ENCODE data around the gene OPRPN.

OPRPN gene, protein sequence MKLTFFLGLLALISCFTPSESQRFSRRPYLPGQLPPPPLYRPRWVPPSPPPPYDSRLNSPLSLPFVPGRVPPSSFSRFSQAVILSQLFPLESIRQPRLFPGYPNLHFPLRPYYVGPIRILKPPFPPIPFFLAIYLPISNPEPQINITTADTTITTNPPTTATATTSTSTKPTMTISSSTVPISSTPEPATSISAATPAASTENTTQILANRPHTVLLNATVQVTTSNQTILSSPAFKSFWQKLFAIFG

DNA sequence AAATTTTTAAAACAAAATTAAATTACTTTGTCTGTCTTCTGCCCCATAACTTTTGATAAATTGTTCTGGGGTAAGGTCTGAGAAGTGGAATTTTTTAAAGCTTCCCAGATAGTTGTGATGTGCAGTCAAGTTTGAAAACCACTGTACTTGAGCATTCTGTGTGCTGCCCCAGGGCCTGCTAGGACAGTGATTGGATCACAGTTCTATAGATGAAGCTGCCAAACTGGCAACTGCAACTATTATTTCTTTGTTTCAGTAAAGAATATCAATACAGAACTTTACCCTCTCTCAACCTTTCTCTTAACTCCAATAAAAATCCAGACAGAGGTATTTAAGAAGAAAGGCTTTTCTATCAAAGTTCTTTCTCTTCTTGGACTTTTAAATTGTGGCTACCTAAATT is at the start of gene OPRPN:
Gene OPRPN, plus strand, starts transcription at position 361 of the 400 bp plus-strand sequence. CDS start 1,346 bp downstream, outside the sequence.
- TF ChIP-seq, protein P1, sequence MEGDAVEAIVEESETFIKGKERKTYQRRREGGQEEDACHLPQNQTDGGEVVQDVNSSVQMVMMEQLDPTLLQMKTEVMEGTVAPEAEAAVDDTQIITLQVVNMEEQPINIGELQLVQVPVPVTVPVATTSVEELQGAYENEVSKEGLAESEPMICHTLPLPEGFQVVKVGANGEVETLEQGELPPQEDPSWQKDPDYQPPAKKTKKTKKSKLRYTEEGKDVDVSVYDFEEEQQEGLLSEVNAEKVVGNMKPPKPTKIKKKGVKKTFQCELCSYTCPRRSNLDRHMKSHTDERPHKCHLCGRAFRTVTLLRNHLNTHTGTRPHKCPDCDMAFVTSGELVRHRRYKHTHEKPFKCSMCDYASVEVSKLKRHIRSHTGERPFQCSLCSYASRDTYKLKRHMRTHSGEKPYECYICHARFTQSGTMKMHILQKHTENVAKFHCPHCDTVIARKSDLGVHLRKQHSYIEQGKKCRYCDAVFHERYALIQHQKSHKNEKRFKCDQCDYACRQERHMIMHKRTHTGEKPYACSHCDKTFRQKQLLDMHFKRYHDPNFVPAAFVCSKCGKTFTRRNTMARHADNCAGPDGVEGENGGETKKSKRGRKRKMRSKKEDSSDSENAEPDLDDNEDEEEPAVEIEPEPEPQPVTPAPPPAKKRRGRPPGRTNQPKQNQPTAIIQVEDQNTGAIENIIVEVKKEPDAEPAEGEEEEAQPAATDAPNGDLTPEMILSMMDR (conservative IDR thresholded peaks at IDR 0.05) = no peak

DNA sequence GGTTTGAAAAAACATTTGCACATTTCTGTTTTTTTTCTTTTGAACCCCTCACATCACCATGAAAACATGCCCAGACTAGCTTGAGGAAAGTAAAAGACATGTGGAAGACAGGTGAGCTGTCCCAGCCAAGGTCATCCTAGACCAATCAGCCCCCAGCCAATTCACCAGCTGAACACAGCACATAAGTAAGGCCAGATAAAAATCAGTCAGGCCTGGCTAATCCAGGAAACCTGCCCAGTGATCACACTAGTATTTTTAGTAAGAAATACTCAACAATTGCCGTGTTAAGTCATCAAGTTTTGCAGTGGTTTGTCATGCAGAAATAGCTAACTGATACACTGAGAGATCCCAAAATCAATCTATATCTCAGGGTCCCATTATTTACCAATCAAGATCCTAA is 41.6 kb upstream of the OPRPN start:
- TF ChIP-seq, protein P1 (conservative IDR thresholded peaks at IDR 0.05) = no peak
- H3K27ac ChIP-seq = no peak overlapping the region

More for the DNA sequence above, at the start of gene OPRPN:
- H3K27ac ChIP-seq = no peak within 1 kb of the TSS

DNA sequence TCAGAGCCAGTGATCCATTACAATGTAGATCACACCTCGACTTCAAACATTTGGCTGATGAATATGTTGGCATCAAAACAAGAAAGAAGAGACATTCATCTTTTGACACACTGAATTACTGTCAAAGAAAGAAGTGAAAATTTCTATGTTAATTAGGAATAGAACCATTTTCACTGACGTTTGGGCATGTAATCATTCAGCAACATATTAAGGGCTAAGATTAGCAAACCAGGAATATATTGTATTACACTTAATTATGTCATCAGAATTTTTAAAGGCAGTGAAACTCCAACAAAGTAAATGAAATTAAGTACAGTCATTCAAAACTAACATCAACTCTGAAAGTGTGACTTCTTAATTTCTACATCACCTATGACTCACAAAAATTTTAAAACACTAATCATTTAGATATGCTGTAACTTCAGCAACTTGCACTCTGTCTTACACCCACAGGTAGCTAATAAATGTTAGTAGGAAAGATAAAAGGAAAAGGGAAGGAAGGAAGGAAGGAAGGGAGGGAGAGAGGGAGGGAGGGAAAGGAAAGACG is 38.6 kb upstream of the OPRPN start:
- TF ChIP-seq, protein P1 (conservative IDR thresholded peaks at IDR 0.05) = no peak
- H3K27ac ChIP-seq = no peak overlapping the region

DNA sequence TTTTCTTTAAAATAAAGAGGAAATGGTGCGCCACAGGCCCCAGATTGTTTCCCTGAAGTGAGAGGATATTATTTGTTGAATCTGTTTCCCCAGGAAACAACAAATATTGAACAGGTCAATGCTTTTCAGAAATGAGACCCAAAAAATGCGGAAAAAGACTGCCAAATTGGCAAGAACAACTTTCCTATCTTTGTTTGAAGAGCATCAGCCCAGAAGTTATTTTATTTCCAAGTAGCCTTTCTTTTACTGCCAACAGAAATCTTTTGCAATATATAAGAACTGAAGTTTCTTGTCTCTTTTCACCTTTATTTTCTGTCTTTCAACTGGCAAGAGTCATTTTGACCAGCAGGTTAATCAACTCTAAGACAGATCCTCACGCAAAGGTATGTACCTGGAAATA is 37.3 kb upstream of the OPRPN start, which contains the start of gene SMR3A:
Gene SMR3A, plus strand, starts transcription at position 301 of the 400 bp plus-strand sequence. CDS start 1,356 bp downstream, outside the sequence.
- no peak within 1 kb of the TSS for H3K27ac ChIP-seq
- TF ChIP-seq, protein P1 (conservative IDR thresholded peaks at IDR 0.05) = no peak

DNA sequence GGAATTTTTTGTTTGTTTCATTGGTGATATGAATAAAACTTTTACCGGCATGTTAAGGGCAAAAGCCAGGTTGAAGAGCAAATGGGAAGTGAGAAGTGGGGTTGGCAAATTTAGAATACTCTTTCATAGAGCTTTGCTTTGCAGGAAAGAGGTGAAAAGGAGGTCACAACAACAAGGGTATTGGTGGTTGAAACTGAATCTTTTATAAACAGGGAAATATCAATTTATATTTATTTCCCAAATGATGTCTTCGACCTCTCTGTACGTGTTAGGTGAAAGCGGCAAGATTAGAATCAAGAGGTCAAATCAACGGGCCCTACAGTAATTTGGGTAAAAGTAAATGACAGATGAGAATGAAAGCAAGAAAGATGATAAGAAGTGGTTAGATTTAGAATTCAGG is 33.7 kb upstream of the OPRPN start:
- H3K27ac ChIP-seq = no peak overlapping the region
- TF ChIP-seq, protein P1 (conservative IDR thresholded peaks at IDR 0.05) = no peak

DNA sequence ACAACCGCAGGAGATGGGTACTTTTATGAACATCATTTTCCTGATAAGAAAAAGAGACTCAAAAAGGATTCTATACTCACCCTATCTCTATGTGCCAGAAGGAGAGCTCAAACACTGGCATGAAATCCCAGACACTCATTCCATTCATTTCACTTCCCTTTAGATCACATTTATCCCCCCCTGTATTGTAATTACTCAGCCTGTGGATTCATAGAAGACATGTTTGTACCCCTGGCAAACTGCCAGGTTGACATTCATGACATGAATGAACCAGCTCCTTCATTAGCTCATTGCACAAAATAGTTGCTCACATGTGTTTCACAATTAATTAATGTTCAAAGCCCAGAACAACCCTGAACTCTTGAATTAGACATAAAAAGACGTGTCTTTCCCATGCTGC is 32.3 kb upstream of the OPRPN start:
- H3K27ac ChIP-seq = no peak overlapping the region
- TF ChIP-seq, protein P1 (conservative IDR thresholded peaks at IDR 0.05) = no peak

DNA sequence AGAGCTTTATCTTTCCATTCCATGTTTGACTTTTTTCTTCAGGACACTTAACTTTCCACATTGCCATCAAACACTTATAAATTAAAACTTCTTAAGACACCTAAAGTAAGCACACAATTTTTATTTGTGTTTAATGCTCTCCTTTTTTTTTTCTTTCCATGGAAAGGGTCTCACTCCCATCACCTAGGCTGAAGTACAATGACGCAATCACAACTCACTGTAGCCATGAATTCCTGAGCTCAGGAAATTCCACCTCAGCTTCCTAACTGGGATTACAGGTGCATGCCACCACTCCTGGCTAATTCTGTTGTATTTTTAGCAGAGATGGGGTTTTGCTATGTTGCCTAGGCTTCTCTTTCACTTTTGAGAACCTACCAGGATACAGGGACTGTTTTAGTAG is 29.9 kb upstream of the OPRPN start:
- no peak overlapping the region for H3K27ac ChIP-seq
- TF ChIP-seq, protein P1 (conservative IDR thresholded peaks at IDR 0.05) = no peak
